ENCODE data around the gene TTC7B.

DNA sequence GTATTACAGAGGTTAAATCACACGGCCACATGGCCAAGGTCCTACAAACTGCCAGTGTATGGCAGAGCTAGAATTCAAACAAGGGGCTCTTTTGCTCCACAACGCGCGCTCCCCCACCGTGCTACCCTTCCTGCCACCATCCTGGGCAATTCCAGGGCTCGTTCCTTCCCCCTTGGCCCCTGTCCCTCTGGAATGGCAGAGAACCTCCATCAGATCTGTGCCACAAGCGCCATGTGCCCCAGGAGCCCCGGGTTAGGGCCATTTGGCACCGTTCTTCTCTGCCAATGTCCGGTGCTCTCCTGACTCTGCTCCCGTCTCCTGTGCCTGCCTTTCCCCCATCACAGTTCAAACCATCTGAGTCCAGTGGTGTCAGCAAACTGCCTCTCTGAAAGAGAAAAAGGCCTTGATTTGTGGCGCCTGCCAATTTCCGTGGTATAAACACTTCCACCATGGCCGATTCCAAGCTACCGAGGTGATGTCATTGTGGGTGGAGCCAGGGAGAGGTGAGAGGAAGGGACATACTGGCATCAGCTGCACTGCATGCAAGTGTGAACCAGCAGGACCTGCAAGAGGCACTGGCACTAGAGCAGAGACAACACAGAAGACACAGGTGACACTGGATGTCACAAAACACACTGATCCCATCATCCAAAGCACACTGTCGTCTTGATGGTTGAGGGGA, 256.3 kb downstream of the TTC7B start:
- TF ChIP-seq EZH2 (IDR thresholded peaks at IDR 0.05; ENCODE audit: borderline replicate concordance, low read depth, low read length, severe bottlenecking), result no peak
- TF ChIP-seq, protein P1, sequence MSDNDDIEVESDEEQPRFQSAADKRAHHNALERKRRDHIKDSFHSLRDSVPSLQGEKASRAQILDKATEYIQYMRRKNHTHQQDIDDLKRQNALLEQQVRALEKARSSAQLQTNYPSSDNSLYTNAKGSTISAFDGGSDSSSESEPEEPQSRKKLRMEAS (IDR thresholded peaks at IDR 0.05; ENCODE audit: insufficient read depth, insufficient read length), result no peak
- TF ChIP-seq, protein P2, sequence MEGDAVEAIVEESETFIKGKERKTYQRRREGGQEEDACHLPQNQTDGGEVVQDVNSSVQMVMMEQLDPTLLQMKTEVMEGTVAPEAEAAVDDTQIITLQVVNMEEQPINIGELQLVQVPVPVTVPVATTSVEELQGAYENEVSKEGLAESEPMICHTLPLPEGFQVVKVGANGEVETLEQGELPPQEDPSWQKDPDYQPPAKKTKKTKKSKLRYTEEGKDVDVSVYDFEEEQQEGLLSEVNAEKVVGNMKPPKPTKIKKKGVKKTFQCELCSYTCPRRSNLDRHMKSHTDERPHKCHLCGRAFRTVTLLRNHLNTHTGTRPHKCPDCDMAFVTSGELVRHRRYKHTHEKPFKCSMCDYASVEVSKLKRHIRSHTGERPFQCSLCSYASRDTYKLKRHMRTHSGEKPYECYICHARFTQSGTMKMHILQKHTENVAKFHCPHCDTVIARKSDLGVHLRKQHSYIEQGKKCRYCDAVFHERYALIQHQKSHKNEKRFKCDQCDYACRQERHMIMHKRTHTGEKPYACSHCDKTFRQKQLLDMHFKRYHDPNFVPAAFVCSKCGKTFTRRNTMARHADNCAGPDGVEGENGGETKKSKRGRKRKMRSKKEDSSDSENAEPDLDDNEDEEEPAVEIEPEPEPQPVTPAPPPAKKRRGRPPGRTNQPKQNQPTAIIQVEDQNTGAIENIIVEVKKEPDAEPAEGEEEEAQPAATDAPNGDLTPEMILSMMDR (IDR thresholded peaks at IDR 0.05; ENCODE audit: extremely low read depth in 1 of 2, insufficient read depth in 1 of 2, low read depth in 1 of 2, low read length in 2 of 2), result no peak
- no peak for TF ChIP-seq POLR2A (IDR thresholded peaks at IDR 0.05; ENCODE audit: low read depth, low read length)

Measured in endothelial cell of umbilical vein (primary cell).